ENCODE data around the gene MTA3.

Gene MTA3

GRCh38 chr2:42762823-42763804, 194.7 kb downstream of the MTA3 start:
- DNase-seq (ENCODE audit: low read depth), result no peak

GRCh38 chr2:42764096-42764495, 195.7 kb downstream of the MTA3 start, which contains the start of gene OXER1:
TSS of gene OXER1 (minus strand) at chr2:42764135. CDS start at chr2:42764062, 73 bp downstream.
- DNase-seq (ENCODE audit: low read depth), result no peak

- DNase-seq (ENCODE audit: low read depth), result no peak
Measured at GRCh38 chr2:42764901-42765300, 196.5 kb downstream of the MTA3 start.

- no peak for DNase-seq (ENCODE audit: low read depth)
Measured at GRCh38 chr2:42765686-42766085, 197.3 kb downstream of the MTA3 start.

- DNase-seq (ENCODE audit: low read depth), result no peak
Measured at GRCh38 chr2:42767080-42767898, 198.9 kb downstream of the MTA3 start.

GRCh38 chr2:42767899-42768705, 199.7 kb downstream of the MTA3 start:
- no peak for DNase-seq (ENCODE audit: low read depth)

- no peak for DNase-seq (ENCODE audit: low read depth)
Measured at GRCh38 chr2:42768706-42769256, 200.3 kb downstream of the MTA3 start.

- DNase-seq (ENCODE audit: low read depth), result no peak
Measured at GRCh38 chr2:42769583-42770287, 201.3 kb downstream of the MTA3 start.

- DNase-seq (ENCODE audit: low read depth), result no peak
Measured at GRCh38 chr2:42770288-42771131, 202.1 kb downstream of the MTA3 start.

- no peak for DNase-seq (ENCODE audit: low read depth)
Measured at GRCh38 chr2:42771546-42772153, 203.2 kb downstream of the MTA3 start.

GRCh38 chr2:42775186-42775585, 206.8 kb downstream of the MTA3 start:
- no peak for DNase-seq (ENCODE audit: low read depth)

- DNase-seq (ENCODE audit: low read depth), result no peak
Measured at GRCh38 chr2:42775810-42776209, 207.4 kb downstream of the MTA3 start.

GRCh38 chr2:42777883-42778805, 209.7 kb downstream of the MTA3 start:
- DNase-seq (ENCODE audit: low read depth), result no peak

- DNase-seq (ENCODE audit: low read depth), result no peak
Measured at GRCh38 chr2:42781181-42781580, 212.7 kb downstream of the MTA3 start.

- DNase-seq (ENCODE audit: low read depth), result no peak
Measured at GRCh38 chr2:42783511-42783910, 215.1 kb downstream of the MTA3 start.

- no peak for DNase-seq (ENCODE audit: low read depth)
Measured at GRCh38 chr2:42784204-42784880, 215.9 kb downstream of the MTA3 start.

GRCh38 chr2:42786561-42787345, 218.3 kb downstream of the MTA3 start:
- no peak for DNase-seq (ENCODE audit: low read depth)

Measured in stimulated activated CD8-positive, alpha-beta memory T cell treated with anti-CD3 and anti-CD28 coated beads, Interleukin-12 subunit alpha, Interleukin-12 subunit beta, amount 100 ng/mL, for 1 hour (primary cell).